Tongue (tissue), 2 donors: ENCODE measurements around the gene CCDC88C. TPM values are rescaled to one million over a fixed set of nuclear protein-coding genes. Genes with fewer than 3 reads are reported as not detected.
"Not testable (repeated sequence)": the region's sequence is repeated elsewhere in the genome, so short reads cannot be mapped to it uniquely, and the experiment has no call there.

Experiments used
- DNase-seq: peaks from one replicate; pipeline ENCODE4 v3.0.0-alpha.2; 2015
- total RNA-seq: library from RNA; depleted of rRNA; stranded (reverse); fragments of >200 nt; gene quantifications from one replicate; pipeline ENCODE4 v1.2.3, GENCODE V29; 2014

Gene CCDC88C
- total RNA-seq, 1 donor from 2014 or later: 29.8 TPM

DNA sequence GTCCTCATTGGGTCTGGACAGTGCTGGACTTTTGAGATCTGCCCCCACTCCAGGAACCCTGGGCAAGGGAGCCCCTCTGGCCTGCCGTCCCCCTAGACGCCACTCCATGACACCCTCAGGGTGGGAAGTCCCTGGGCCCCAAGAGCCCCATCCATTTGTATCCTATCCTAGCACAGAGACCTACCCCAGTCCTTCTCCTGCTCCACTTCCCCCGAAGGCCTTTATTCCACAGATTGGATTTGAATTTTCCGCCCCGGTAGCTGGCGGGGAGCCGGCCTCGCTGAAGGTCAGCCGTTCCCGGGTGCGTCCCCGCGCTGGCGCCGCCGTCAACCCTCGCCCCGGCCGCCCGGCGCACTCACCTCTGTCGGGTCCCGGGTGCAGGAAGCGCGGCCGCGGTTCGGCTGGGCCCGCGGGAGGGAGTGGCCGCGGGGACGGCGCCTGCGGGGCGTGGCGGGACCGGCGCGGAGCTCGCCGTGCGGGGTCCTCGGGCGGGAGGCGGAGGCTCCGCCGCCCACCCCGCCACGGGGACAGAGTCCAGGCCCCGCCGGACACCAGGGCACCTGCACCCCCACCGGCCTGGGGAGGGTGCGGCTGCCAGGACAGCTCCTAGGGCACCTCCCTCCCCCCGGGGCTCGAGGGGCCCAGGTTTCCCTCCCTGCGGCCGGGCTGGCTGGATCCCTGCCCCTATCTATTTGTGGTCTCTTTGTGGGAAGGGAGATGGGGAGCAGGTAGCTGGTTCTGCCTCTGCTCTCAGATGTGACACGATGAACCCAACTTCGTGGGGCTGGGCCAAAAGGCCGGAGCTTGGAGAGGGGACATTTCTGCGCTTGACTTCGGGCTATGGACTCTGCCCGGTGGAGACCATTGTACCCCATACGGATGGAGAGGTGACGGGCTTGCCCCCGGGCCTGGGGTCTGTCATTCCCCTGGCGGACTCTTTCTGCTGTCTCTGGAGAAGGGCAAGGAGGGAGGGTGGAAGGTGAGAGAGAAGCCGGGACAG, 153.2 kb downstream of the CCDC88C start:
- no peak for DNase-seq

DNA sequence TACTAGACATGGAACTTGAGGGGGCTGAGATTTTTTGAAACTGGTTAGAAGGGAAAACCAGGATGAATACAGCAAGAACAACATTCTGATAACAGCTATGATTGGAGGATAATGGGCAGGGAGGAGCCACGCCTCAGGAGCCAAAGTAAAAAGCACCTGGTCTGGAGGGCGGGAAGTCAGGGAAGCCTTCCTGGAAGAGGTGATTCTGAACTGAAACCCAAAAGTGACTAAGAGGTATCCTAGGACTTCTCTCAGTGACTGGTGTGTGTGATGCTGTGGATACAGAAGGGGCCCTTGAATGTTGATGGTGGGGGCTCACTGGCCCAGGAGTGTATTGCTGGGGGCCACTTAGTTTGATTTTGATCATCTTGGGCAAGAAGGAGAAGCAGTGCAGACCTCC, 154.3 kb downstream of the CCDC88C start:
- no peak for DNase-seq

DNA sequence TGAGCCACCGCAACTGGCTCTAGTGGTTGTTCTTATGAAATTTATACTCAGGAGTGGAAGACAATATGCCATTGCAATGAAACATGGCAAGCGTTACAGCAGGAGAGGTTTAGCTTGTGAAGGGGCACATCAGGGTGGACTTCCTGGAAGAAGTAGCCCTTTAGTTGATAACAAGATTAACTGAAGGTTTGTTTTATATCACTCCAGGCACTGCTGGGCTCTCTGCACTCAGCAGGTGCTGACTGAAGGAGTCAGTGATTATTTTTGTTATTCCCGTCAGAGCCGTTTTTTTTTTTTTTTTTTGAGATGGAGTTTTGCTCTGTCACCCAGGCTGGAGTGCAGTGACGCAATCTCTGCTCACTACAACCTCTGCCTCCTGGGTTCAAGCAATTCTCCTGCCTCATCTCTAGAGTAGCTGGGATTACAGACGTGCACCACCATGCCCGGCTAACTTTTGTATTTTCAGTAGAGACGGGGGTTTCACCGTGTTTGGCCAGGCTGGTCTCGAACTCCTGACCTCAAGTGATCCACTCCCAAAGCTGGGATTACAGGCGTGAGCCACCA, 155.6 kb downstream of the CCDC88C start:
- no peak for DNase-seq

GRCh38 chr14:91261115-91261514, 156.5 kb downstream of the CCDC88C start:
- DNase-seq: no peak

DNA sequence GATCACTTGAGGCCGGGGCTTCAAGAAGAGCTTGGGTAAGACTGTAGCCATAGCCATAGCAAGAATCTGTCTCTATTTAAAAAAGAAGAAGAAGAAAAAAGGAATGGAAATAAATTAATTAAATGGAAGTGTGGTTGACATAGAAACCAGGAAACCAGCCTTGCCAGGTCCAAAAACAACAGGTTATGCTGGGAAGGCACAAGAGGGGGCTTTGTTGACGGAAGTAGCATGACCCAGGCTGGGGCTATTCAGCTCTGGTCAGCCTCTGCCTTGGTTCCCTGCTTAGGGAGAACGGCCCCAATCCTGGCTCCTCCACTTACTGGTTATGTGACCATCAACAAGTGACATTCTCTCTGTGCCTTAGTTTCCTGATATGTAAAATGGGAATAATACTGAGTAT, 158.7 kb downstream of the CCDC88C start:
- DNase-seq: no peak

- DNase-seq: peak; percentile 54
Measured at GRCh38 chr14:91258011-91258618, 159.5 kb downstream of the CCDC88C start.

GRCh38 chr14:91257328-91258010, 160.2 kb downstream of the CCDC88C start:
- DNase-seq: peak; percentile 39

DNA sequence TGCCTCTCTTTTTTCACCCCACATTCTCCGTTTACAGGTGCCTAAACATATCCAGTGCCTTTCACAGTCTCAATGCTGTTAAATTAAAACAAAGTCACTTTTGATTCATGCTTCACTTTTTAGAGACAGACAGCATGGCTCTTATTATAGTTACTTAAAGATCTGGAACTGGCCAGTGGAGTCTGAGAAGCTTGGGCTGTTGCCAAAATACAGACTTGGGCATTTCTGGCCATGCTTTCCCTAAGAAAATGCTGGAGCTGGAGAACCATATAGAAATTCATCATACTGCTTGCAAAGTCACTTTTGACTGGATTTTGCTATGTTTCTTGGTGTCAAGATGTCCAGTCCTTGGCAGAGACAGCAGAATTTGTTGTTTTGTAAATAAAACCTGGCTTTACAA, 161.0 kb downstream of the CCDC88C start:
- peak; percentile 63 for DNase-seq

DNA sequence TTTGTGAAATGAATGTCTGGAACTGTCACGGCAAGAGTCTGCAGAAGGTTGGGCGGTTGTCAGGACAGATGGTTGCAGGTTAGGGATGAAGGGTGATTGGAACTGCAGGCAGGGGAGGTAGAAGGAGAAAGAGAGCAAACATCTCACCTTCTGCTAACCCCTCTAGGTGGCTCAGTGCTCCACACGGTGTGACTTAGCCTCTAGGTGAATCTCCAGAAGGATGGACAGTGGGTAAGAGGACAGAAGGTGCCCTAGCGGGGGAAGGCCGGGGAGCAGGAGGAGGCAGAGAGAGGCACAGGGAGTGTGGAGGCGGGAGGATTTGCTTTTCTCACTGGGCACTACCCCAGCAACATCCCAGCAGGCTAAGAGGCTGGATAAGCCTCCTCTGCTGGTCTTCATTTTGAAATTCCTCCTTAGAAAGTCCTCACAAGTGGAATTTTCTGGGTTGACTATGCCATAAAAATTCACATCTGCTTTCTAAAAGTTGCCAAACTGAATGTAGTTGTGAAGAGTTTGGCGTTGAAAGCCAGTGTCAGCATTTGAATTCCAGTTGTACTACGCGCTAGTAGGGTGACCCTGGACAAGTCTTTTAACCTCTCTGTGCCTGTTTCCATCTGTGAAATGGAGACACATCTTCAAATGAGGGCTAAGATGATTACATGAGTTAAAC, 162.5 kb downstream of the CCDC88C start:
- no peak for DNase-seq

- no peak for DNase-seq
Measured at GRCh38 chr14:91254461-91254860, 163.2 kb downstream of the CCDC88C start.

GRCh38 chr14:91253795-91254323, 163.8 kb downstream of the CCDC88C start:
- no peak for DNase-seq

DNA sequence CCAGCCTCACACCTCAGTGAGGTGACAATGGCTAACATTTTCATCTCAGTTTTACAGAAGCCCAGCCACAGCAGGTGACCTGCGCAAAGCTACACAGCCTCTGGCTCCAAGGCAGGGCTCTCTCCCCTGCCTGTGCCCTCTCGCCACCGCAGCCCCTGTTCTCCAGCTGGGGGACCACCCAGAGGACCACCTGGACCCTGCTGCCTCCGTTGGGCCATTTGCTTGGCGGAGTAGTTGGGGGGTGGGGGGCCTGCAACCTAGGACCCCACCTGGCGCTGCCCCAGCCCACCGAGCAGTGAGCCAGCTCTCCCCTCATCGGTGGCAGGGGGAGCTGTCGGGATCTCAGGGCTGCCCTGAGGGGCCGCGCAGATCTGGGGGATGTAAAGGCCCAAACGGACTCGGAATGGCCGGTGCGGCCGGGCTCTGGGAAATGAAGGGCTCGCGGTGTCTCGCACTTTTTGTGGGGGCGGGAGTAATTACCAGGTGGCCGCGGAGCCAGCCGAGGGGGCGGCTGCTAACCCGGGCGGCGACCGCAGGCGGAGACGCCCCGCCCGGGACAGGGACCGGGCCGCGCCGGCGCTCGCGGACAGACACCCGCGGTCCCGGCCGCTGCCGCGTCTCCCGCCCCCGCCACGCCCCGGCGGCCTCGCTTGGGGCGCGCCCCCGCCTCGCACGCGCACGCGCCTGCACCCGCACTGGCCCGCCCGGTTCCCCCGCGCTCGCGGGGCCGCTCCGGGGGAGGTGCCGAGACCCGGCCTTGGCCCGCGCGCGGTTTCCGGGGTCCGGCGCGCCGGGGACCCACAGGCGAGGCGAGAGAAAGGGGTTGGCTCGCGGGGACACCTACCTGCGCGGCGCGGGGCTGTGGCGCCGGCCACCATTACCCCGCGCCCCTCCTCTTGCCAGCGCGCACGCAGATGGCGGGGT, 164.5 kb downstream of the CCDC88C start:
- DNase-seq: peak; percentile 45

DNA sequence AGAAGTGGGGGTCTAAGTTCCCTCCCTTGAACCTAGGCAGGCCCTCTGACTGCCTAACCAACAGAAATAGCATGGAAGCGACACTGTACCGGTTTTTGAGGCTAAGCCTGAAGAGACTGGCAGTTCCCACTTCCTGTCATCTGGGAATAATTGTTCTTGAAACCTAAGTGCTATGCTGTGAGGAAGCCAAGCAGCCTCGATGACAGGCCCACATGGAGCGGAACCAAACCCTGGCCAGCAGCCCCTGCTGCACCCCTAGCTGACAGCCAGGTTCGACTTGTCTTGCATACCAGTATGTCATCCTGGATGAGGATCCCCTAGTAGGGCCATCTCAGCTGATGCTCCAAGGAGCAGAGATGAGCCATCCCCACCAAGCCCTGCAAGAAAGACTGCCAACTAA, 166.7 kb downstream of the CCDC88C start:
- peak; percentile 32 for DNase-seq

DNA sequence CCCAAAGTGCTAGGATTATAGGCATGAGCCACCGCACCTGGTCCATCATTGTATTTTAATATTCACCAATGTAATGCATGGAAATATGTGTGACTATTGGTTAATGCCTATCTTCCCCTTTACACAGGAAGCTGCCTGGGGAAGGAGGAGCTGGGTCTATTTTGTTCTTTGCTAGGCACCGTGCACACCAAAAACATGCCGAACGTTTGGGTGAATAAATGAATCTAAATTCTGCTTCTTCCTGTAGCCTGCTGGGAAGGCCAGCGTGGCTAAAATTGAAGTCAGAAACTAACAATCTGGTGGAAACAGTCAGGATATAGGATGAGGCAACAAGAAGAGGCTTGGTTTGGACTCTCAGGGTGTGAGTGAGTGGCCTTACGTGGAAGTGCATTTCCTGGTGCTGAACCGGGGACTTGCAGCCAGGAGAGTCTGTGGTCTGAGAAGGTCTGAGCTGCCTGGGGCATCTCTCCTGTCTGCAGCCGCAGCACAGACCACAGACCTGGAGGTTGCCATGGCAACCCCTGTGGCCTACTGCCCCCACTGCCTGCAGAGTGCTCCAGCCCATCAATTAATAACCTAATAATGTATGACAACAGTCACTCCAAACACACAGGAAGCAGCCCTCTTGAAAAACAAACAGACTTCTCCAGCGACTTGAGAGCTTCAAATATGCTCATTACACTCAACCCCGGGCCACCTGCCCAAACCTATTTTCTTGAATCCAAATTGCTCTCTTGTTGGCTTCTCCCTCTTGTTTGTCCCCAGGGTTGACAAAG, 167.6 kb downstream of the CCDC88C start:
- peak; percentile 30 for DNase-seq

- no peak for DNase-seq
Measured at GRCh38 chr14:91246051-91246852, 171.4 kb downstream of the CCDC88C start.

DNA sequence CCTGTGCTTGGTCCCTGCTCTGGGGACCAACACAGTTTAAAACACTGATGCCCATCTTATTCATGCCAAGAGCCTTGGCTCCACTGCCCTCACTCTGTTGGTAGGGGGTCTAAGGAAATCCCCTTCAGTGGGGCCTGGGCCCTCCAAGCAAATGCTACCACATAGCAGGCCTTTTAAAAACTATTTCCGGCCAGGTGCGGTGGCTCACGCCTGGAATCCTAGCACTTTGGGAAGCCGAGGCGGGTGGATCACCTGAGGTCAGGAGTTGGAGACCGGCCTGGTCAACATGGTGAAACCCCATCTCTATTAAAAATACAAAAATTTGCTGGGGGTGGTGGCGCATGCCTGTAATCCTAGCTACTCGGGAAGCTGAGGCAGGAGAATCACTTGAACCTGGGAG, 172.0 kb downstream of the CCDC88C start:
- not testable (repeated sequence) for DNase-seq

DNA sequence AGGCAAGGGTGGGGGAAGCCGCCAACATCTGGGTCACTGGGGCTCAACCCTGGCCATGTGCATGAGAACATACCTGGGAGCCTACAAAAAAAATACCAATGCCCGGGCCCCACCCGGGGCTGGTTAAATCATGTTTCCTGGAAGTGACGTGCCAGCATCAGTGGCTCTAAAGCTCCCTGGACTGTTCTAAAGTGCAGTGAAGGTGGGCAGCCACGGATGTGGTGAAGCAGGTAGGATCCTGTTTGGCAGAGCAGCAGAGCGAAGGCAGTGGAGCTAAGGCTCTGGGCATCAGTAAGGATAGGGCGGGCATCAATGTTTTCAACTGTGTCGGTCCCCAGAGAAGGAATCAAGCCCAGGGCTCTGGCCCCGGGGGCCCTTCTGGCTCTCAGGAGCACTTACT, 172.6 kb downstream of the CCDC88C start:
- DNase-seq: no peak

GRCh38 chr14:91244501-91244901, 173.1 kb downstream of the CCDC88C start, which contains the start of gene GPR68:
GPR68 (minus strand) TSS chr14:91244704; CDS start chr14:91235050, 9,654 bp downstream.
- peak; percentile 45 for DNase-seq

GRCh38 chr14:91243074-91243471, 174.5 kb downstream of the CCDC88C start:
- DNase-seq: no peak
